Measurements from ENCODE around the gene STX8.

STX8 gene

DNA sequence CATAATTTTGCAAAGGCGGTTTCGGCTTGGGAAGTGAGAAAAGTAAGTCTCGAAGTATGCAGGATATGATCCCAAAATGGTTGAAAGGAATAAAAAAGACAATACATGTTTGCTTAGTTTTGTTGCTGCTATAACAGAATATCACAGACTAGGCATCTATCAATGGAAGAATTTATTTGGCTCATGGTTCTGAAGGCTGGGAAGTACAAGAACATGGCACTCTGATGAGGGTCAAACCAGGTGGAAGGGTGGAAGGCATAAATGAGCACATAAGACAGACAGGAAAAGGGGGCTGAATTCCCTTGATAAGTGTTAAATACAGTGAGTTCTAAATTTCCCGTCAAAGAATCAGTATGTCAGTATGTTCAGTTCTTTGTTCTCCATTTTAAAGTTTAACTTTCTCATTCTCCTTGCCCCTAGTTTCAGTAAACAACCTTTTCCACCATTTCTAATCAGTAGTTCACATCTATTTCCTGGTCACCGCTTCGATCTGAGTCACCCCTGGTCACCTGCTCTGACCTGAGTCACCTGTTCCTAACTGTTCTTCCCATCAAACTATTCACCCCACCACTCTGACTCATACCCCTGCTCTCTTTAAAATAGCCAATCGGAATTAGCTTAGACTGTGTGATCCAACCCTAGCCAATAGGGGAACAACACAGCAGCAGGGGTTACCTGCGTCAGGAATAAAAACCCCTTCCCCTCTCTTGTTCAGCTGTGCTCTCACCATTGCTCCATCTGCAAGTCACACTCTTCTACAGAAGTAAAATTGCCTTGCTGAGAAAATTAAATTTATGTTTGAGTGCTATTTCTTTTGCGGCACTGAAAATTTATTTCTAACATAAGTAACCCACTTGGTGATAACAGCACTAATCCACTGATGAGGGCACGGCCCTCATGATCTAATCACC is 240.8 kb downstream of the STX8 start:
- no peak for DNase-seq

DNA sequence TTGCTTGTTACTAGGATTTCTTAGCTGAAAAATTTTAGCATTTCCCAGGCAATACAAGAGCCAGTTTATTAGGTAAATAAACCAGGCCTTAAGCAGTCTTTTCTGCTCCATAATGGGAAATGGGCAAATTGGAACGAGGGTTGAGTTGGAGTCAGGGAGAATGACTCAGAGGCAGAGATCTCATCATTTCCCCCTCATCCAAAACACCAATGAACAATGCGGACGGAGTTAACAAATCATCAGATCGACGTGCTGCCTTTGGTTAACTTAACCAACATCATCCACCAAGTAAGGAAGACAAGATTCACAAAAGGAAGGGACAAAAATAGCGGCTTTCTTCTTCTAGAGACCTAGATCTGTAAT is 243.5 kb downstream of the STX8 start:
- DNase-seq = no peak

DNA sequence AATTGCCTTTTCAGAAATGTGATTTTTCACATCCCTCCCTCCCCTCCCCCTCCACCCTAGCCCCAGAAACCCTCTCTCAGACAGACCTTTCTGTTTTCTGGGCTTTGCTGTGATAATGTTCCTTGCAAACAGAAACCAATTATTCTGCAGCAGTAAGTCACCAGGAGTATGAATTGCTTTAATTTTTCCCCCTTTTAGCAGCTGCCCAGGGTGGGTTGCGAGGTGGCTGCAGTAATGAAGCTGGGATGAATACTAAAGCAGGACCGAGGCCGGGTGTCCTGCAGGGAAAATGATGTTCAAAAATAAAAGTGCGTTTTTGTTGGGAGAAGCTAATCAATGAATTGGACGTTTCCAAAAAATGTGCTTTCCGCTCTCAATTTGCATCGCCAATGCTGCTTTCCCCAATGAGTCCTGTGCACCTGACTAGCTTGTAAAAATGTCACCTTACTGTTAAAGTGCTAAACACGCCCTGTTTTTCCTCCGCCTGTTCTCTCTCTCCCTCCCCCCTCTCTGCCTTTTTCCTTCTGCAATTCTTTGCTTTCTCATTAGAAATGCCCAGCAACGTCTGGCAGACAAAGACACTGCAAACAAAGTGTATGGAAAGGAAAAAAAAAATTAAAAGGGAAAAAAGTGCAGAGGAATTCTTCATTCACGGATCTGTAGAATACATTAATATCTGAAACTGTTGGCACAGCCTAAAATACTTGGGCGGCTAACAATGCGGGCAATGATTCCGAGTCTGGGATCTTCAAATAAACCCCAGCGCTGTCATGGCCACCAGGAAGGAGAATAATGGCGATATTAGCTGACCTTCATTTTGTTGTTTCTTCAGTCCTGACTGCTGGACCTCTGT is 244.1 kb downstream of the STX8 start:
- DNase-seq = no peak

- DNase-seq = no peak
Observed at GRCh38 chr17:9330611-9331271, 244.9 kb downstream of the STX8 start.

DNA sequence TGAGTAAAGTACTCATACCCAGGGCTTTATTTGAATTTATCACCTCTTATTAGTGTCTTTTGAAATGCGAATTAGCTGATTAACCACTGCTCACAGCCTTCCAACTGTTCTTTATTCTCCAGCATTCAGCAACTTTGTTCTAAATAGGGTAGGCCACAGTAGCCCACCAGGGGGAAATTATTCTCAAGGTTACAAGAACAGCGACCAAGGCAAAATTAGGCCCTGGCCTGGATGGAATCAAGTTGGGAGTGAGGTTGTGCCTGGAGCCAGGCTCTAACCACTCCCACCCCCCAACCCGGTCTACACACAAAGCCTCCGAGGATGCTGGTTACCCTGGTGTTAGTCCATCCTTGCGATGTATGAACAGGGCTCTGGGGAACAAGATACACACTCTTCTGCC is 245.5 kb downstream of the STX8 start:
- no peak for DNase-seq

DNA sequence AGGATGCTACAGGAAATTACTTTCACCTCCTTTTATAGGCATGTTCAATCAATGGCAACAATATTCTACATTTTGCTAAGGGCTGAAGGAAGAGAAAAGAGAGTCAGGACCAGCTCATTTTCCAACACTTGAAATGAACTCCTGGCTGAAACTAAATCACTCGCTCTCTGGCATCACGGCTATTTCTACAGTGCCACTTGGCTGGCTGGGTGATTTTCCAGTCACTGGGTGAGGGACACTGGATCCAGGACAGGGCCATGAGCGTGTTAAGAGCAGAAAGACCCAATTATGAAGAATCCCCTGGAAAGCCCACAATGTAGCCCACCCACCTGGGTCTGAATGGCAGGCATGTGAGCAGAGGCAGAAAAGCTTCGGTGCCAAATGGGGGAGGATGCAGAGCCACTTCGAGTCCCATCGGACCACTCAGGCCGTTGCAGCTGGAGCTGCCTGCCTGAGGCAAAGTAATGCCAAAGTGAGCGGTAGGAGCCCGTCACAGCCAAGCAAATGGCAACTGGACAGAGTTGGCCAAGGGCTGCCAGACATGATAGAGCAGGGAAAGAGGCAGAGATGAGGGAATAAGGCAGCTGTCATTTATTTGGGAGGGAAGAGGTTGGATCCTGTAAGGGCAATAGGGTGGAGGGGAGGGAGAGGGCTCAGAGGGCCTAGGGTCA is 246.2 kb downstream of the STX8 start:
- no peak for DNase-seq

DNA sequence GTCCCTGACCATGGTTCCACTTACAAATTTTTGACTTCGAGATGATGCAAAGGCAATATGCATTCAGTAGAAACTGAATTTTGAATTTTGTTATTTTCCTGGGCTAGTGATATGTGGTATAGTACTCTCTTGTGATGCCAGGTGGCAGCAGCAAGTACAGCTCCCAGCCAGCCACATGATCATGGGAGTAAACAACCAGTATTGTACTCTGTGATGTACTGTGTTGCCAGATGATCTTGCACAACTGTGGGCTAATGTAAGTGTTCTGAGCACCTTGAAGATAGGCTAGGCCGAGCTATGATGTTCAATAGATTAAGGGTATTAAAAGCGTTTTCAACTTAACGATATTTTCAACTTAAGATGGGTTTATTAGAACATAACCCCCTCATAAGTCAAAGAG is 250.8 kb downstream of the STX8 start:
- no peak for DNase-seq

DNA sequence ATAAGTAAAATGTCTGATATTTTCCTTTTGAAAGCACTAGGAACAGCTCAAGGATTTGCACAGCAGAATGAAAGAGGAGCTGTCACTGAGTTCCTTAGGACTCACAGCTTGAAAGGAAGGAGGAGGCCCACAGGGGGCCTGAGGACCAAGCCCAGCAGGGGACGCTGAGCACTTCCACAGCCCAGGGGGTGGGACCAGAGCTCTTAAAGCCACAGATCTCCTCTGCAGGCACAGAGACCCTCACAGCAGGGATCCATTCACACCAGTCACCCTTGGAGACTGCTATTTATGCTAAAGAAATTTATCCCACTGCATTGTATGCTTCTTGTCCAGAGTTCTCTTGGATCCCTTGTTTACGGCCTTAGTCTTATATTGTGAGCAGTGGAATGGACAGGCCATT is 253.3 kb downstream of the STX8 start:
- DNase-seq = no peak

GRCh38 chr17:9321890-9322289 is 253.7 kb downstream of the STX8 start:
- no peak for DNase-seq

- DNase-seq = no peak
Observed at GRCh38 chr17:9315360-9315759, 260.3 kb downstream of the STX8 start.

GRCh38 chr17:9313346-9313745 is 262.3 kb downstream of the STX8 start:
- DNase-seq = no peak

GRCh38 chr17:9309216-9309615 is 266.4 kb downstream of the STX8 start:
- DNase-seq = no peak

DNA sequence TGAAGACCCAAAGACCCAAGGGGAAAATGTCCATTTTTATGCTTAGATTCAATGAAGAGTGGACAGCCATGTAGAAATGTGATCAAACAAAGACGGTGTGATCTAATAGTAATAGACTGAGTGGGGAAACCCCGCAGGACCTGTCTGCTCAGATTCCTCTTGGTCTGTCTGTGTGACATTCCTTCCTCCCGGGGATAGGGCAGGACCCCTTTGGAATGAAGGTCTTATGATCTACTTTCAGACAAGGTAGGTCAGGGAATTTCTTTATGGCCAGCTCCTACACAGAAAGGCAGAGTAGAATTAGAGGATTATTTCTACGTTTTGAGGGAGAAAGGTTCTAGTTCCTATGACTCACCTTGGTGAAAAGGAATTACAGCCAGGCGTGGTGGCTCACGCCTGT is 267.6 kb downstream of the STX8 start:
- no peak for DNase-seq

DNA sequence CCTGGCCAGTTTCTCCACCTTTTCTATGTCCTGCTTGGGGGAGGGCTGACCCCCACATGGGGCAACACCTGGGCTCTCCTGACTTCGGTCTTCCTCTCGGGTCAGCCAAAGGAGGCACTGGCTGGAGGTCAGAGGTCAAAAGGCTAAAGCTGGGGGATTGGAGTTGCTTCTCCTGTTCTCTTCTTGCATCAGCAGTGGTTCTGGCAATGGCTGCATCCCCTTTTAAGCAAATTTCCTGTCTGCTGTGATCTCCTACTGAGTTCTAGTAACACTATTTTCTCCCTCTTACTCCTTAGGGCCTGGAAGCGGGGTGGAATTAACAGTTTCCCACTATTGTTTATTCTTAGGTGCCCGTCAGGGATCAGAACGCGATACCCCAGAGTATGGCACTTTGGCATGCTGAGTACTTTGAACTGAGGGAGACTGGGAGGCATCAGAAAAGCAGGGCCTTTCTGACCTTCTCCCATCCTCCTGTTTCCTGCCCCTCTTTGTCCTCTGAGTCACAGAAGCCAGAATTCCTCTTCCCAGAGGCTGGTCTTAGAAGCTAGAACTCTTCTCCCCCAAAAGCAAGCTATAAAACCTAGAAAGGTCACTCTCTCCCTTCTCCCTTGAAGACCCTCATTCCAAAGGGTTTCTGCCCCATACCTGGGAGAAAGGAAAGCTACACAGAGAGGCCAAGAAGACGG is 268.2 kb downstream of the STX8 start:
- no peak for DNase-seq

DNA sequence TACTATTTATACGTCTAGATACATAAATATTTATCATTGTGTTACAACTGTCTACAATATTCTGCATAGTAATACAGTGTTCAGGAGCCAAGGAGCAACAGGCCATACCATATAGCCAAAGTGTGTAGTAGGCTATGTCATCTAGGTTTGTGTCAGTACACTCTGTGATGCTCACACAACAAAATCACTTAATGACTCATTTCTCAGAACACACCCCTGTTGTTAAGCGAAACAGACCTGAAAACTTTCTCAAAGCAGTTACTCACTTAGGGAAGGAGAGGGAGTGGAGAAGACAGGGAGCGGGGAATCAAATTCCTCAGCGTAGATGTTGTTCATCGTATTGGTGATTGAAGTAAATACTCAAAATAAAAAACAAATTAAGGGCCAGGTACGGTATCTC is 269.5 kb downstream of the STX8 start:
- no peak for DNase-seq

- DNase-seq = no peak
Observed at GRCh38 chr17:9299695-9300094, 275.9 kb downstream of the STX8 start.

GRCh38 chr17:9298776-9299295 is 276.8 kb downstream of the STX8 start:
- DNase-seq = no peak

GRCh38 chr17:9298135-9298534 is 277.5 kb downstream of the STX8 start:
- DNase-seq = no peak

GRCh38 chr17:9294661-9295210 is 280.9 kb downstream of the STX8 start:
- no peak for DNase-seq

GRCh38 chr17:9292561-9292941 is 283.1 kb downstream of the STX8 start:
- no peak for DNase-seq

DNA sequence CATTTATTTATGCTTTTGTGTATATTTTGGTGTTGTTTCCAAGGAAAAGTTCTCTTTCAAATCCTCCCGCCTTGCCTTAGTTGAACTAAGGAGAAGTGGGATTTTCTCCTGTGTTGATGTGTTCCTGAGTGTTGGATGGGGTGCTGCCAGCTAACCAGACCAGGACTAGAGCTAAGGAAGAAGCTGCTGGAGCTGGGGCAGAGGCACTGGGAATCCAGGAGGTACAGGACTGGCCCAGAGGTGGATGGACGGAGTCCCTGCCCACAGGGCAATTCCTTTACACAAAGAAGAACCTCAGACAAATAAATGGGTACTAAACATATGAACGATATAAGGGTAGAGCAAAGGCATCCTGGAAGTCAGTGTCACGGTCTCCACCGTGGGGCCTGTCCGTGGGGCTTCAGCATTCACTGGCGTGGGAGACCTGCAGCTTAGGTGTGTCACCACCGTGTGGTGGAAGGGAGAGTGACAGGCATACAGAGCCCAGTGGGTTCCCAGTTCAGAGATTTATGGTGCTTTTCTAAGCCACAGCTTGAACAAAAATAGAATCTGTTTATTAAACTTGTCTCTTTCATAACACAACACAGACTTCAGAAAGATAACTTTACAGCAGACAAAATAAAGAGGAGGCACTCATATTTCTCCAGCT is 283.6 kb downstream of the STX8 start:
- DNase-seq = no peak

All from cerebellar nuclear complex (tissue), 1 donor.